HCT116 (cell line): ENCODE measurements around the gene ST6GALNAC4. TPM values are rescaled to one million over a fixed set of nuclear protein-coding genes. Genes with fewer than 3 reads are reported as not detected.

Source experiments
- ATAC-seq: fragments of 200-7000 bp; cut with Tn5 transposase; 2 replicates; pipeline ENCODE4 v1.9.1; 2020; ENCODE audit warnings: mild to moderate bottlenecking, moderate library complexity
- BruUV-seq: library from RNA; stranded (reverse); fragments of 400-500 nt; replicated peaks from 2 replicates; lab custom pipeline; 2021; lab: Mats Ljungman, UMichigan
- CTCF ChIA-PET: fragments of 300-600 bp; sonication (Branson Sonifier 250); formaldehyde crosslinking; loops from one replicate; lab custom pipeline; 2021; ENCODE audit warnings: antibody characterized with exemption; lab: Charles Lee
- POLR2A ChIA-PET: fragments of 300-600, 350-600 bp; sonication (Branson Sonifier 250); formaldehyde crosslinking; loops from one replicate; lab custom pipeline; 2021; ENCODE audit warnings: antibody characterized with exemption; lab: Charles Lee
- RAD21 ChIA-PET, 2 experiments: fragments of 300-600 bp; sonication (Branson Sonifier 250); formaldehyde crosslinking; loops; one replicate each; lab custom pipeline; 2023; ENCODE audit warnings: low total read pairs in 2 of 2; ENCODE audit not compliant: uncharacterized antibody in 2 of 2, unreplicated experiment in 2 of 2, low non-redundant PET in 1 of 2; lab: Charles Lee
- DNase-seq: peaks from one replicate; pipeline ENCODE4 v3.0.0-alpha.2; 2010; ENCODE audit warnings: low read depth, low spot score
- H2AFZ ChIP-seq: fragments of 200-600 bp; shearing (Covaris generic), sonication (generic); 2 replicates; pipeline ENCODE4 v1.6.1; 2017; ENCODE audit warnings: low read depth, mixed run types, mixed read lengths, antibody characterized with exemption, low read length; ENCODE audit not compliant: poor library complexity, severe bottlenecking
- H3K27ac ChIP-seq: 2 replicates; pipeline ENCODE4 v1.5.1; 2012; ENCODE audit warnings: low read depth, low read length
- H3K27me3 ChIP-seq: fragments of 200-600 bp; sonication (generic); 2 replicates; pipeline ENCODE4 v1.6.1; 2016; ENCODE audit warnings: mixed run types, low read length, mixed read lengths; ENCODE audit not compliant: insufficient read depth
- H3K36me3 ChIP-seq, 2 experiments: fragments of 200-500 bp in 1 of 2; fragments of 200-600 bp in 1 of 2; sonication (Bioruptor generic) in 1 of 2; sonication (generic) in 1 of 2; 2 replicates each; pipeline versions ENCODE4 v1.5.1 to v1.6.1; 2014 to 2016; ENCODE audit warnings: low read length in 2 of 2, inconsistent platforms in 1 of 2, mixed read lengths in 1 of 2, mixed run types in 1 of 2; ENCODE audit not compliant: insufficient read depth in 2 of 2, control insufficient read depth in 1 of 2
- H3K4me1 ChIP-seq, 2 experiments: fragments of 200-600 bp in 1 of 2; sonication (generic) in 1 of 2; 2 replicates each; pipeline versions ENCODE4 v1.5.1 to v1.6.1; 2012 to 2017; ENCODE audit warnings: low read length in 2 of 2, inconsistent platforms in 1 of 2, mild to moderate bottlenecking in 1 of 2, mixed read lengths in 1 of 2, mixed run types in 1 of 2, moderate library complexity in 1 of 2; ENCODE audit not compliant: insufficient read depth in 2 of 2, control insufficient read depth in 1 of 2
- H3K4me2 ChIP-seq: fragments of 200-600 bp; sonication (generic); 2 replicates; pipeline ENCODE4 v1.6.1; 2017; ENCODE audit warnings: mixed run types, low read length, mixed read lengths
- H3K4me3 ChIP-seq, 2 experiments: fragments of 200-600 bp in 1 of 2; sonication (generic) in 1 of 2; replicated peaks in 1 of 2; 2 replicates each; pipeline ENCODE4 v1.5.1; 2011 to 2016; ENCODE audit warnings: low read length in 2 of 2, control low read depth in 1 of 2, low read depth in 1 of 2, mild to moderate bottlenecking in 1 of 2, mixed read lengths in 1 of 2, mixed run types in 1 of 2
- H3K79me2 ChIP-seq: fragments of 200-600 bp; sonication (generic); 2 replicates; pipeline ENCODE4 v1.6.1; 2017; ENCODE audit warnings: mild to moderate bottlenecking, mixed run types, low read length, moderate library complexity, mixed read lengths; ENCODE audit not compliant: insufficient read depth
- H3K9ac ChIP-seq: fragments of 200-600 bp; sonication (generic); 2 replicates; pipeline ENCODE4 v1.6.1; 2016; ENCODE audit warnings: low read length, mixed read lengths
- H3K9me2 ChIP-seq: fragments of 200-600 bp; sonication (generic), shearing (Covaris generic); 2 replicates; pipeline ENCODE4 v1.6.1; 2017; ENCODE audit warnings: mixed run types, mild to moderate bottlenecking, moderate library complexity; ENCODE audit not compliant: insufficient read depth
- H3K9me3 ChIP-seq, 2 experiments: fragments of 200-500 bp in 1 of 2; fragments of 200-600 bp in 1 of 2; sonication (Bioruptor generic) in 1 of 2; sonication (generic) in 1 of 2; 2 replicates each; pipeline ENCODE4 v1.6.1; 2014 to 2017; ENCODE audit warnings: low read length in 2 of 2, mixed read lengths in 2 of 2, inconsistent platforms in 1 of 2, low read depth in 1 of 2, mild to moderate bottlenecking in 1 of 2, mixed run types in 1 of 2, moderate library complexity in 1 of 2; ENCODE audit not compliant: control insufficient read depth in 1 of 2, insufficient read depth in 1 of 2
- H4K20me1 ChIP-seq: fragments of 200-600 bp; sonication (generic), shearing (Covaris generic); 2 replicates; pipeline ENCODE4 v1.6.1; 2017; ENCODE audit warnings: mixed run types, mild to moderate bottlenecking, moderate library complexity; ENCODE audit not compliant: insufficient read depth
- CEBPB ChIP-seq: IDR thresholded peaks from 2 replicates; pipeline ENCODE4 v1.6.1; 2012; ENCODE audit warnings: low read depth
- EGR1 ChIP-seq: IDR thresholded peaks from 2 replicates; pipeline ENCODE4 v1.6.1; 2012; ENCODE audit warnings: low read depth
- EZH2 ChIP-seq: fragments of 200-600 bp; sonication (generic); IDR thresholded peaks from 2 replicates; pipeline ENCODE4 v1.6.1; 2017; ENCODE audit warnings: antibody characterized with exemption, mixed run types
- POLR2A ChIP-seq: IDR thresholded peaks from 2 replicates; pipeline ENCODE4 v1.7.0; 2011; ENCODE audit warnings: borderline replicate concordance; ENCODE audit not compliant: insufficient read depth, insufficient read length; ENCODE audit errors: extremely low read depth
- POLR2AphosphoS5 ChIP-seq: IDR thresholded peaks from 2 replicates; pipeline ENCODE4 v1.6.1; 2011; ENCODE audit warnings: mild to moderate bottlenecking, low read depth, low read length, moderate library complexity
- intact Hi-C: fragments of 100-400 bp; cut with micrococcal nuclease; formaldehyde crosslinking; loops from 2 replicates; pipeline ENCODE4 v1.10.0; 2022
- total RNA-seq: library from RNA; stranded (reverse); gene quantifications from one replicate; pipeline ENCODE4 v1.2.1, GENCODE V29; 2021; ENCODE audit not compliant: unreplicated experiment
- TF ChIP-seq, protein P1 (sequence below), 3 experiments: fragments of 200-600 bp in 1 of 3; sonication (generic) in 1 of 3; IDR thresholded peaks in 2 of 3; conservative IDR thresholded peaks in 1 of 3; 2 replicates each; pipeline ENCODE4 v1.5.1; 2012 to 2017; ENCODE audit warnings: low read depth in 2 of 3, low read length in 2 of 3, antibody characterized with exemption in 1 of 3, borderline replicate concordance in 1 of 3, control low read depth in 1 of 3, mild to moderate bottlenecking in 1 of 3, mixed read lengths in 1 of 3, mixed run types in 1 of 3, moderate library complexity in 1 of 3; ENCODE audit not compliant: insufficient read depth in 1 of 3

Gene ST6GALNAC4
- total RNA-seq, 1 experiment from 2014 or later, result 49.4 TPM

DNA sequence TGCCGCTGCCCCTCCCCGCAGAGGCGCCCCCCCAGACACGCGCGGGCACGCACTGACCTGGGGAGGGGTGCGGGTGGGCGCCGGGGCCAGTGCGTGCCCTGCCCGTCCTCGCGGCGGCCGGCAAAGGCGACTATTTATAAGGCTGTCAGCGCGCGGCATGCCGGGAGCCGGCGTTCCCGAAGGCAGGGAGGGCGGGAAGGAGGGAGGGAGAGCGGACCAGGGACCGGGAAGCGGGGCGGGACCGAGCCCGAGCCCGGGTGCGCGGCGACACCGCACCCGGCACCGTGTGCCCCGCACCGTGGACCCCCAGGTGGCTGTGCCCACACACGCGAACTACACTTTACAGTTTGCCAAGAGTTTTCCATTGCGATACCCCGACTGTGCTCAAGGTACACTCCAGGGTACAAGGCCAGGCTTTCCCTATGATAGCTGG, 39.3 kb downstream of the ST6GALNAC4 start, which contains the start of gene AK1:
TSS of gene AK1 (minus strand) at position 110 of the 433 bp plus-strand sequence. CDS start 3,058 bp downstream, outside the sequence.
- Histone ChIP-seq H3K27me3 (no peaks in the 10 kb centered on the region), H3K9me3 (no peaks in the 10 kb centered on the region), H3K4me2 (peak within 1 kb of the TSS; percentile 89), H3K9ac (peak within 1 kb of the TSS; percentile 70), H3K9me2 (no peaks in the 10 kb centered on the region), H3K27ac (peak within 1 kb of the TSS; percentile 45), H4K20me1 (no peaks in the 10 kb centered on the region), H3K36me3 (no peaks in the 10 kb centered on the region), H3K79me2 (no peaks in the 10 kb centered on the region; the same call in 1 of the 2 replicates), H3K4me1 (peaks cover 14 to 48% of the 10 kb centered on the region in 2 experiments), H2AFZ (no peak within 1 kb of the TSS), H3K4me3 (peak within 1 kb of the TSS; percentile 58 to 68)
- TF ChIP-seq EGR1 (no peak), CEBPB (no peak), POLR2AphosphoS5 (peak; percentile 80), EZH2 (no peak), POLR2A (peak; percentile 49)
- TF ChIP-seq, protein P1, sequence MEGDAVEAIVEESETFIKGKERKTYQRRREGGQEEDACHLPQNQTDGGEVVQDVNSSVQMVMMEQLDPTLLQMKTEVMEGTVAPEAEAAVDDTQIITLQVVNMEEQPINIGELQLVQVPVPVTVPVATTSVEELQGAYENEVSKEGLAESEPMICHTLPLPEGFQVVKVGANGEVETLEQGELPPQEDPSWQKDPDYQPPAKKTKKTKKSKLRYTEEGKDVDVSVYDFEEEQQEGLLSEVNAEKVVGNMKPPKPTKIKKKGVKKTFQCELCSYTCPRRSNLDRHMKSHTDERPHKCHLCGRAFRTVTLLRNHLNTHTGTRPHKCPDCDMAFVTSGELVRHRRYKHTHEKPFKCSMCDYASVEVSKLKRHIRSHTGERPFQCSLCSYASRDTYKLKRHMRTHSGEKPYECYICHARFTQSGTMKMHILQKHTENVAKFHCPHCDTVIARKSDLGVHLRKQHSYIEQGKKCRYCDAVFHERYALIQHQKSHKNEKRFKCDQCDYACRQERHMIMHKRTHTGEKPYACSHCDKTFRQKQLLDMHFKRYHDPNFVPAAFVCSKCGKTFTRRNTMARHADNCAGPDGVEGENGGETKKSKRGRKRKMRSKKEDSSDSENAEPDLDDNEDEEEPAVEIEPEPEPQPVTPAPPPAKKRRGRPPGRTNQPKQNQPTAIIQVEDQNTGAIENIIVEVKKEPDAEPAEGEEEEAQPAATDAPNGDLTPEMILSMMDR (IDR thresholded peaks at IDR 0.05 in 2 of 3, conservative IDR thresholded peaks at IDR 0.05 in 1 of 3; ENCODE audit: borderline replicate concordance in 1 of 3, insufficient read depth in 1 of 3, low read depth in 2 of 3, low read length in 2 of 3), result no peak
- POLR2A ChIA-PET, result no interaction called here
- ATAC-seq, result peak; percentile 86
- CTCF ChIA-PET, result interaction anchor here (1.0 to 2.2 kb wide), 2 partner anchors 7 to 41 kb away, joined by 3 to 4 read pairs; no protein-coding TSS in a partner anchor
- RAD21 ChIA-PET, result no interaction called here
- DNase-seq, result no peak
- no TSS peak for BruUV-seq
- intact Hi-C loops, result no loop called here
